HG02938 (cell line): ENCODE data around the gene BRIX1.
A peak's percentile ranks its signal among the peaks of the same experiment; 100 is the strongest.
"Not testable (repeated sequence)": the region's sequence is repeated elsewhere in the genome, so short reads cannot be mapped to it uniquely, and the experiment has no call there.

Source experiments
- ATAC-seq: cut with Tn5 transposase; IDR thresholded peaks from one replicate; pipeline ENCODE4 v1.9.1; 2021; ENCODE audit warnings: mild to moderate bottlenecking, moderate library complexity; ENCODE audit not compliant: unreplicated experiment

BRIX1 gene

DNA sequence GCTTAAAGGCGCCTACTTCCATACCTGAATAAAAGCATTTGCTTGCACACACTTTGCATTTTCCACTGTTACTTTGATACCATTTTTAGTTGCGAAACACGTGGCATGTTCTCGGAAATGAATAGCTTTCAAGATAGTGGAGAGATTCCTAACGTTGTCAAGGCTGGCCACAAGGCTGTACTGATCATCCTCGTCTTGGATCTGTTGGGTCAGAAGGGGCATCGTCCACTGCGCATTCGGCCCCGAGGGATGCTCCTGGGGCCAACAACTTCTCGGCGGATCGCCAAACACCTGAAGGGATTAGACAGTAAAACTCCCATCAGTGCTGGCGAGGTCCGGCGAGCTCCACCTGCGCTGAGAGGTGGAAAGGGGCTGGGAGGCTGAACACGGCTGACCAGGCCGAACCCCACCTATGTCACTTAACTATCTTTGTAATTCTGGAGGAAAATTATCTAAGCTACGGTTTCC is 806 bp upstream of the BRIX1 start:
- ATAC-seq = peak; percentile 17

DNA sequence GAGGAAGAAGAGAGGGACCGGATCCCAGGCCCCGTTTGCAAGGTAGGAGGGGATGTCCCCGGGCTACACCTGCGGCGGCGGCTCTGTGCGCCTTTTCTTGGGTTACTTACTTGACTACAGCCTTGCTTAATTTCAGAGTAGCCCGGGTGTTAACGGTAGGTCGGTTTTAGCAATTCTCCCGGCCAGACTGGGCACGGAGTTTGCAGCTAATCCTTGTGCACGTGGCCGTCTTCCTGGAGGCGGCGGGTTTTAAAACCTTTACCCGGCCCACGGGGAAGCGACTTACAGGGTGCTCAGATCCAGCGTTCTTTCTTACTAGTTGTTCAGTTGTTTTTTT is 313 bp downstream of the BRIX1 start:
- peak; percentile 15 for ATAC-seq

DNA sequence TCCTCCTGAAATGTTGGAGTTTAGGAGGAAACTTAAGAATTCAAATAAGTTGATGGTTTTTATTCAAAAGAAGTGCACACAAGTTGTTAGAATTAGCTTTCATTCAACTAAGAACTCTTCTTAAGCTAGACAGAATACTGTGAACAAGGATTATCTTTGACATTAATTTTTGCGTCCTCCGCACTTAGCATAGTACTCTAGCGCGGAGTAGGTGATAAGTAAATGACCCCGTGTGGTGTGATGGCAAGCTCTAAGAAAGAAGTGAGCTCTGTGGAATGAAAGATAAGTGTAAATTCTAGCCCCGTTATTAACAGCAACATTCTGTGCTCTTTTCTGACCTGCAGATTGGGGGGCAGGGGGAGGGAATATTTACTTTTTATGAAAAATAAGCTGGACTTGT is 1.0 kb downstream of the BRIX1 start:
- ATAC-seq = no peak

DNA sequence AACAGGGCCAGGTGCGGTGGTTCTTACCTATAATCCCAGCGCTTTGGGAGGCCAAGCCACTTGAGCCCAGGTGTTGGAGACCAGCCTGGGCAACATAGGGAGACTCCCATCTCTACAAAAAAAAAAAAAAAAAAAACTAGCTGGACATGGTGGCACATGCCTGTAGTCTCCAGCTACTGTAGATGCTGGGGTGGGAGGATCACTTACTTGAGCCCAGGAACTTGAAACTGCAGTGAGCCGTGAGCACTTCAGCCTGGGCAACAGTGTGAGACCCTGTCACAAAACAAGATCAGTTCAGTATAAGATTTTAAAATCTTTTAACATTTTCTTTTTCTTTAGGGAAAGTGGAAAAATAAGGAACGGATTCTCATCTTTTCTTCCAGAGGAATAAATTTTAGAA is 2.5 kb downstream of the BRIX1 start:
- ATAC-seq = no peak

DNA sequence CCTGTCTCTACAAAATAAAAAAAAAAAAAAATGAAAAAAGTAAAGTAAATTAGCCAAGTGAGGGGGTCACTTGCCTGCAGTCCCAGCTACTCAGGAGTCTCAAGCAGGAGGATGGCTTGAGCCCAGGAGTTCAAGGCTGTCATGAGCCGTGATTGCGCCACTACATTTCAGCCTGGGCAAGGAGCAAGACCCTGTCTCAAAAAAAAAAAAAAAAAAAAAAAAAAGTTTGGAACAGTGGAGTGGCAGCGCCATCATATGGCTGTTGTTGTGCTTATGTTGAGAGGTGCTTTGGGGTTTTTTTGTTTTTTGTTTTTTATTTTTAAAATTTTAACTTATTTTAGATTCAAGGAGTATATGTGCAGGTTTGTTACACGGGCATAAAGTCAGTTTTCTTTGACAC is 3.6 kb downstream of the BRIX1 start:
- ATAC-seq = no peak

DNA sequence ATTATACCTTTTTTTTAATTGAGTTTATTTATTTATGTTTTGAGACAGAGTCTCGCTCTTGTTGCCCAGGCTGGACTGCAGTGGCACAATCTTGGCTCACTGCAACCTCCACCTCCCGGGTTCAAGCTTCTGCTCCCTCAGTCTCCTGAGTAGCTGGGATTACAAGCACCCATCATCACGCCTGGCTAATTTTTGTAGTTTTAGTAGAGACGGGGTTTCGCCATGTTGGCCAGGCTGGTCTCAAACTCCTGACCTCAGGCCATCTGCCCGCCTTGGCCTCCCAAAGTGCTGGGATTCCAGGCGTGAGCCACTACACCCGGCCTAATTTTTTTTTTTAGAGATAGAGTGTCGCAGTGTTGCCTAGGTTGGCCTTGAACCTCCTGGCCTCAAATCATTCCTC is 7.7 kb downstream of the BRIX1 start:
- ATAC-seq = not testable (repeated sequence)

DNA sequence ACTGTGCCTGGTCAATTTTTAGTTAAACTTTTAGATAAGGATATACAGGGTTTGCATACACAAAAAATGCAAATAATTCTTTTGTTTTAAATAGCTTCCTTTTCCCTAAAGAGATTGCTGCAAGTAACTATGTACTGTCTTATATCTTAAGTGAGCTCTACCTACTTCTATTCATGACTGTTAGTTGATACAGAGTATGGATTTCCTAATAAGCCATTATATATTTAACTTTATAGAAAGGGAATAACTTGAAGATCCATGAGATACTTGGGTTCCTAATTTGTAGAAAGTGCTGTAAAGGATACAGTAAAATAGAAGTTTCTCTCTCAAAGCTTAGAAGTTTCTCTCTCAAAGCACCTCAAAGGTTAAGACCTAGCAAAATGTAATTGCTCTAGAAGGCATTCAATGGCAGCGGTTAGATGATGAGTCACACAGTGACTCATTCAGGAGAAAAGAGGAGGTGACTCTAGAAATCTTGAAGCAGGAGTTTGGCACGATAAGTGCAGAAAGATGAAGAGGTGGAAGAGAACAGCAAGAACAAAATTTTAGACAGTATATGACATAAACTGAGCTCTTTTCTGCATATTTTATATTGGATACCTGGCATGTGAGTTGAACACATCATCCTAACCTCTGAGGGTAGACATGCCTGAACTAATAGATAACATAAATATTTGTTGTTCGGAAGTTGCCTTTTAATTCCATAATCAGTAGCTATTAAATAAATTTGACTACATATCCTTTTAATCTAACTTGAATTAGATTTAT is 8.4 kb downstream of the BRIX1 start:
- peak; percentile 72 for ATAC-seq

DNA sequence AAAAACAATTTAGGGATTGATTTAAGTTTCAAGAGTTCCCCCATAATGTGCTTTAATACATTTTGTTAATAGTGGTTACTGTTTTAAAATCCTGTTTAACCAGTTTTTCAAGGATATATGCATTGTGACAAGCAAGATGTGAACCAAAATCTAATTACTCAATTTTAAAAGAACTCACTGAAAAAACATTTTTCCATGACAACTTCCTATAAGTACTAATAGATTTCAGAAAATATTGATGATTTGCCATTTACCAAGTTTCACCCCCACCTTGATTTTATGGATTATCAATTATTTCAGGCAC is 8.9 kb downstream of the BRIX1 start:
- ATAC-seq = no peak

DNA sequence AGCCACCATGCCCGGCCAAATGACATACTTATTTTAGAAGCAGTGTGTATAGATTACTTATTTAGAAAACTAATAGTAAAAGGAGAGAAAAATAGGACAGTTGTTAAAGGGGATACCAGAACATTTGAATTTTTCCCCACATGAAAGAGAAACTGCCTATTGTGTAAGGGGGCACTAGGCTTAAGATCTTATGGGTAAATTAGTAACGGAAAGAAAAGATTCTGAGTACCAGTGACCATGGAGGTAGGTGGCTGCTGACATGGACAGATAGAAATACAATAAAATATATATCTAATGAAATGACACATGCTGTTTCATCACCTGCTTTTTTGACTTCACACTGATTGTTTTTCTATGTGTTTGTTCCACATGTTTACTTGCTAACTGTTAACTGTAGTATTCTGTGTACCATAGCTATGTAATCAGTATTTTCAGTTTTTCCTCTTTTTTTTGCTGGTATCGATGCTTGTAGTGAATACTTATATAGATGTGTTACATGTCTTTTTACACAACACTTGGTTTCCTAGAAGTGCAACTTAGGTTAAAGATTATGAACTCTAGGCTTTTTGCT is 10.9 kb downstream of the BRIX1 start:
- ATAC-seq = no peak

DNA sequence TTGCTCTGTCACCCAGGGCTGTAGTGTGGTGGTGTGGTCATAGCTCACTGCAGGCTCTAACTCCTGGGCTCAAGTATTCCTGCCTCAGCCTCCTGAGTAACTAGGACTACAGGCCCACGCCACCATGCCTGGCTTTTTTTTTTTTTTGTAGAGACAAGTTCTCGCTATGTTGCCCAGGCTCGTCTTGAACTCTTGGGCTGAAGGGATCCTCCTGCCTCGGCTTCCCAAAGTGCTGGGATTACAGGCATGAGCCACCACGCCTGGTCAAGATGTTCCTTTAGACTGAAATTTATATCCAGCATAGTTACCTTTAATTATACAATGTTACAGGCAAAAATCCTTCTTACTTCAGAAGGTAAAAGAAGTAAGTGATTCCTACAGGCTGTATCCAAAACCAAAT is 12.3 kb downstream of the BRIX1 start:
- no peak for ATAC-seq

DNA sequence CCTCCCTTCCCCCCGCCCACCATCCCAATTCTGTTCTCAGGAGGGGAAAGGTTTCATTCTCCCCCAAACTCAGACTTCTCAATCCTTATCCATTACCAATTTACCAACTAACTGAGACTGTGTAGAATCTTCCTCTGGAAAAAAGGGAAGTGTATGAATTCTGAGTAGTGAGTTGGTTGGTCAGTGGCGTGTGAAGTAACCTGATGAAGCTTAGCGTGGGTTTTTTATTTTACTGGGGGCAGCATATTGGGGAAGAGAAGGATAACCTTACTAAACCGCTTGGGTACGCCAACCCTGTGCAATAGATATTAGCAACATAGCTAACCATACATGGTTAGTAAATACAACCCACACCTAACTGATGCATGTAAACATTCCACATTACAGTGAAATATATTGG is 12.8 kb downstream of the BRIX1 start:
- ATAC-seq = no peak

DNA sequence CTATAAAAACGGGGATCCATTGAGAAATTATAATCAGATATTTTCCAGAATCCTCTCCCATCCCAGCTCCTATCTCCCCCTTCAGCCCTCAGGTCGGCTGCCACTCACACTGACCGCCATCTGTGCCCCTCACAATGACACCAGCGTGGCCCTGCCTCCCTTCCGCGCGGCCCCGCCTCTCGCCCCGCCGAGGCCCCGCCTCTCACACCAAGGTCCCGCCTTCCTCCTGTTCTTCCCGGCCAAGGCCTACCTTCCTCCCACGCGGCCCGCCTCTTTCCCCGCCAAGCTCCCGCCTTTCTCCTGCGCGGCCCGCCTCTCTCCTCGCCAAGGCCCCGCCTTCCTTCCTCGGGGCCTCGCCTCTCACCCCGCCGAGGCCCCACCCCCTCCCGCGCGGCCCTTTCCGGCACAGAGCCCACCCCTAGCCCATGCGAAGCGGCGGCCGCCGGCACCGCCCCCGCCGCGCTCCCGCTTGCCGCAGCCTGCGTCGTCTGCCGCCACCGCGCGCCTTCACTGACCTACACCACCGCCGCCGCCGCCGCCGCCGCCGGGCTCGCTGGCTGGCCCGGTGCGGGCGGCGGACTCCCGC is 13.7 kb downstream of the BRIX1 start, which contains the start of gene DNAJC21:
DNAJC21 (plus strand) TSS at position 426 of the 586 bp plus-strand sequence. CDS start 261 bp downstream, outside the sequence.
- ATAC-seq = peak; percentile 82

DNA sequence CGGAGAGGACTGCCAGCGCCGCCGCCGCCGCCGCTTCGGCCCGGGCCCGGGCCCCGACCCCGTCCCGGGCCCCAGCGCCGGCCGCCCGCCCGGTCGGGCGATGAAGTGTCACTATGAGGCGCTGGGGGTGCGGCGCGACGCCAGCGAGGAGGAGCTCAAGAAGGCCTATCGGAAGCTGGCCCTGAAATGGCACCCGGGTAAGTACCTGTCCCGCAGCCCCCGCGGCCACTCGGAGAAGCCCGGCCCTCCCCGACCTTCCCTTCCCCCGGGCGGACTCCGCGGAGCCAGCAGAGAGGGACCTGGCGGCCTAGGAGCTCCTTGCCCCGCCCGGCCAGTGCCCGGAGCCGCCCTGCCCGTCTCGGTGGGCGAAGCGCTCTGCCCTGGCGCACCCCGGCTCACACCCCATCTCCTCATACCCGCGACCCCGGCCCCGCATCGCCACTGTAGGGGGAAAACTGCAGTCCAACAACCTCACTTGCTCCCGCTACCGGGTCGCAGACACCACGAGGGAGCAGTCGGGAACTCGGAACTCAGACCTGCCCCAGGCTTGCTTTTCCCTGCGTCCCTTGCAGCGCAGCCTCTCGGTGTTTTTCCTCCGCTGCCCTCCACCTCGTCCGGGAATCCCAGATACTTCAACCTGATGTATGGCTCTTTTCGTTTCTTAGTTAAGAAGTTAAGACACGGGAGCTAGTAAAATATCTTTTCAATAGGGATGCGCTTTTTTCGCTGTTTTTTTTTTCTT is 14.4 kb downstream of the BRIX1 start:
- peak; percentile 78 for ATAC-seq

DNA sequence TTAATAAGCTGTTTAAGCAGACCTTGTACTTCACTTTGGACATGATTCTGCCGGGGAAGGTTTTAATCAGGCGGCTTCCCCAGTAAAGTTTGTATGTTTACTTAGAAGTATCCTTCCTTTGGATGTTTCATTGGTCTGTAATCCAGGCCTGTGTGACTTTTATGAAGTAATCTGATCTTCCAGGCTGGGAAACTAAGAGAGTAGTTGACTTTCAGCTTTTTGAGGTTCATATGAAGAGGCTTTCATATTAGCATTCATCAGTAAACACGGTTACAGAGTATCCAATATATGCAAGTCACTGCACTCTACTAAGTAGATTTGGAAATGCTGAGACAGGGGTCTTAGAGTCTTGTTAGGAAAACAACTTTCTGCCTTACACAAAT is 14.9 kb downstream of the BRIX1 start:
- no peak for ATAC-seq

DNA sequence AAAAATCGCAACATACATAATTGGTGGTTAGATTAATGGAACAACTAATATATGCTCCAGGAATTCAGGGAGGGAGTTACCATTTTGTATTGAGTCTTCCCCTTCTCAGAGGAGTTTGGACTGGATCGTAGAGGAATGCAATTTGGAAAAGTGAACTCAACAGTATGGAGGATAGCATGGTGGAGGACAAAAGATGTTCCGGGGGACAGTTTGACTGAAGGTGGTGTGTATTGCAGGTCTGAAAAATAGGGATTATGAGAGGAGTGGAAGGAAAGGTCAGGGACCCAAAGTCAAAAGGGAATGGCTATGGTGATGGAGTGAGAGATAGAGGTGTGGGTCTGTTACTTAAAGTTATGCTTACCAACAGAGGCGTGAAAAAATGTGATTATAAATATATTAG is 15.4 kb downstream of the BRIX1 start:
- ATAC-seq = no peak

DNA sequence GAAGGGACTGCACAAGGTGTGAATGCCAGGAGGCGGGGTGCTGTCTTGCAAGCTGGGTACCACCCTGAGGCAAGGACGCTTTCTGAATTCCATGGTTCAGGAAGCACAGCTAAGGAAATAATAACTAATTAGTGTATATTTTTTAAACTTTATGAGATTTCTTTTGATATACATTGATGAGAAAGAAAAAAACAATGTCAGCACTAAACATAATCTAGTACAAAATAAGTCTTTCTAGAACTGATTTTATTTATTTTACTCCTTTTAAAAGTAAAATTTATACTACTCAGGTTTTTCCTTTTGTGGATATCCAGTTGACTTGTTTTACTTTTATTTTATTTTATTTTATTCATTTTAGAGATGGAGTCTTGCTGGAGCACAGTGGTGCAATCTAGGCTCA is 17.4 kb downstream of the BRIX1 start:
- no peak for ATAC-seq

DNA sequence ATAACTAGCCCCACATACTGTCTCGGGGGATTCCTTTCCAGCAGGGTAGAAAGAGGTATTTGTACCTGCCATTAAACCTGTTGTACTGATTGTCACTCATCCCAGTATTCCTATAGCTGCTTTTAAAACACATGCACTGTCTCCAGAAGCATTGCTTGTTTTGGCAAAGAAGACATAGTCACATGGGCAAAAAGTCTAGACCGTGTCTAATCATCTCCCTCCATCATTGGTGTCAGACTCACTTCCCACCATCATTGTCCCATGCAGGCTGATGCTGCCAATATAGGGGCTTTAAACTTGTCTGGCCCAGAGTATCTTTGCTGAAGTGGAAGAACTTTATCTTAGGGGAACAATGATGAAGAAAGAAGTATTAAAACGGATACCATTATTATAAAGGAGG is 26.4 kb downstream of the BRIX1 start:
- ATAC-seq = no peak

DNA sequence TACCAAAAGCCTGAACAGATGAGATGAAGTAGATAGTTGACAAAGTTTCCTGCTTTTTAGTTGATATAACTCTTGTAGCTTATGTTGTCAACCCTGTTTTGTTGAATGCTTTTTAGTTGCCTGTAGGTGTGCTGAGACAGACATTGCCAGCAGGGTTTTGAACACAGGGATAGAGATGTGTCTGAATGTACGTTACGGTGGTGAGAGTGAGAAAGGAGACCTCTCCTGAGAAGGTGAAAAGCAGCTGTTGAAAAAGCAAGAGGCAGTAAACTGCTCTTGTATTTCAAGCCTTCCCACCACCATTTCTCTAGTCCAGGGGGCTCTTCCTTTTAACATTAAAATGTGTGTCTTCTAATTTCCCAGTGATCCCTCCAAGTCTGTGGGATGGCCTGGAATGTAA is 28.5 kb downstream of the BRIX1 start:
- no peak for ATAC-seq

DNA sequence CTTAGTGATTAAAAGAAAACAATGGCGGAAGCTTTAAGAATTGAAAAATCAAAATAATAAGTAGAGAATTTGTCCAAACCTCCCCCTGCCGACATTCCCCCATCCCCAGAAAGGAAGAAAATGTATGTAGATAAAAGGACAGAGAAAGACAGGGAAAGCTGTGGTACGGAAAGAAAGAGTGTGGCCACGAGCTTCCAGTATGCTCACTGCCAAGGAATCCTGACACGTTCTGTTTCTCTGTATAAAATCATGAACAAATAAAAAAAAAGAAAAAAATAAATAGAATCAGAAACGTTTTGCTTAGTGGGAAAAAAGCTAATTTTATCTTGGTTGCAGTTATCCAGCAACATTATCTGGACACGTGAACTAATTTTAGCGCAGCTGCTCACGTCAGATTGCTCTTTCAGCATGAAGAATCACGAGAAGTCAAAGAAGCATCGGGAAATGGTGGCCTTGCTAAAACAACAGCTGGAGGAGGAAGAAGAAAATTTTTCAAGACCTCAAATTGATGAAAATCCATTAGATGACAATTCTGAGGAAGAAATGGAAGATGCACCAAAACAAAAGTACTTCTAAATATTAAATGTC is 29.0 kb downstream of the BRIX1 start:
- ATAC-seq = no peak

DNA sequence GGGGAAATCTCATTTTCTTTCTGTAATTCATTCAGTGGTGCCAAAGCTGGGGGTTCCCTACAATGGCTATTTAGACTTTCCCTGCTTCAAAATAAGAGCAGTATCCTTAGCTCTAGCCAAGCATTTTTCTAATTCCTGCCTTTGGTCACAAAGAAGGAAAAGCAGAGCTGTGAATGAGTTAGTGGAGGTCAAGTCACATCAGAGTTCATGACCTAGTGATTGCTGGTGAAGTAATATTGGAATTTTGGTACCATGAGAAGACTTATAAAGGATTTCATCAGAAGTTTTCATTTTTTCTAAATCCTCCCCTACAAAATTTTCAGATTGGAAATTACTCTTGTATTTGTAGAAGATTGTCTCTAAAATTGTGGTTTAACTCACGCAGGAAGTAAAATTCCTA is 41.8 kb downstream of the BRIX1 start:
- ATAC-seq = no peak

DNA sequence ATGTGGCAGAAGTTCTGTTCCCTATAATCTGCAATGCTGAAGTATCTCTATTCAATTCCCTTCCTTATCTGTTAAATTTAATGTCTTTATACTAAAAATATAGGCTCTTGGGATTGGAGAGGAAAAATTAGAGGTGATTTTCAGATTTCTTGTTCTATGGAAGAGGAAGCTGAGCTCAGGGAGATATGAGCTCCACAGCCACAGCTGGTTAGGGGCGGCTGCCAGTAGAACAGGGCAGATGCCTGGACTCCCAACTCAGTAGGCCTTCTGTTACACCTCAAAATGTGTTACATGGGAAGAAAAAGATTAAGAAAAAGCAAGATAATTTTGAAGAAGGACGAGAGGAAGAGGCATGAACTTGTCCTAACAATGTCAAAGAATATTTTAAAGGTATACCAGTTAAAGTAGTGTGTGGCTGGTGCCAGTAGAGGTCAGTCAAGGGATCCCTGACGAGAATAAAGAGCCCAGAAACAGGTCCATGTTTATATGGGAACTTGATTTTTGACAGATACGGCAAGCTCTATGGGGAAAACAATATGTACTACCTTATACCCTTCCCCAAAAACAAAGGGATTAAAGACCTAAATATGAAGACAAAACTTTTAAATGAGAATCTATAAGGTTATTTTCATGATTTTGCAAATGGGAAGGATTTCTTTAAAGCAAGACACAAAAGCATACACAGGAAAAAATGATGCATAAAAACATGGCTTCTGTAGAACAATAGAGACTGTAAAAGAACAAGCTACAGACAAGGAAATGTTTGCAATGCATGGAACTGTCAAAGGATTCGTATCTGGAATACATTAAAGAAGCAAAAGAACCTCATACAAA is 42.6 kb downstream of the BRIX1 start:
- ATAC-seq = peak; percentile 59
